MCF 10A (cell line): ENCODE data around the gene PRM1. TPM values are rescaled to one million over a fixed set of nuclear protein-coding genes. Genes with fewer than 3 reads are reported as not detected.
A peak's percentile ranks its signal among the peaks of the same experiment; 100 is the strongest.

Source experiments
- BruUV-seq: library from RNA; stranded (reverse); fragments of 400-500 nt; replicated peaks from 2 replicates; lab custom pipeline; 2021; lab: Mats Ljungman, UMichigan
- CTCF ChIA-PET: fragments of 300-600 bp; sonication (Branson Sonifier 250); formaldehyde crosslinking; extraction: SDS; loops from one replicate; lab custom pipeline; 2021; ENCODE audit warnings: antibody characterized with exemption, inconsistent platforms; lab: Yijun Ruan, JAX
- POLR2A ChIA-PET: fragments of 300-600, 350-650 bp; sonication (Branson Sonifier 250); formaldehyde crosslinking; extraction: SDS; loops from one replicate; lab custom pipeline; 2020; ENCODE audit warnings: antibody characterized with exemption, inconsistent platforms; lab: Yijun Ruan, JAX
- DNase-seq: peaks from one replicate; pipeline ENCODE4 v3.0.0-alpha.2; 2018; ENCODE audit not compliant: unreplicated experiment
- H3K27ac Mint-ChIP-seq: one replicate; pipeline ENCODE4 v1.8.0; 2022; ENCODE audit warnings: mild to moderate bottlenecking, low read depth, mixed read lengths; ENCODE audit not compliant: unreplicated experiment
- H3K27me3 Mint-ChIP-seq: one replicate; pipeline ENCODE4 v1.8.0; 2022; ENCODE audit warnings: mixed read lengths; ENCODE audit not compliant: insufficient read depth, unreplicated experiment
- H3K36me3 Mint-ChIP-seq: one replicate; pipeline ENCODE4 v1.8.0; 2022; ENCODE audit warnings: mild to moderate bottlenecking, moderate library complexity, mixed read lengths; ENCODE audit not compliant: insufficient read depth, unreplicated experiment
- H3K4me1 Mint-ChIP-seq: one replicate; pipeline ENCODE4 v1.8.0; 2022; ENCODE audit warnings: mixed read lengths; ENCODE audit not compliant: insufficient read depth, unreplicated experiment
- H3K4me3 Mint-ChIP-seq: one replicate; pipeline ENCODE4 v1.8.0; 2022; ENCODE audit warnings: mild to moderate bottlenecking, moderate library complexity, mixed read lengths; ENCODE audit not compliant: unreplicated experiment
- H3K9me3 Mint-ChIP-seq: one replicate; pipeline ENCODE4 v1.8.0; 2022; ENCODE audit warnings: mixed read lengths; ENCODE audit not compliant: unreplicated experiment
- intact Hi-C: fragments of 100-400 bp; cut with micrococcal nuclease; formaldehyde crosslinking; loops from 2 replicates; pipeline ENCODE4 v1.14.1; 2022
- total RNA-seq: library from RNA; stranded (reverse); gene quantifications from 2 replicates; pipeline ENCODE4 v1.2.3, GENCODE V29; 2022
- TF ChIP-seq, protein P1 (sequence below): fragments of 200-600 bp; IDR thresholded peaks from one replicate; pipeline ENCODE4 v1.8.0; 2022; ENCODE audit warnings: antibody characterized with exemption, mild to moderate bottlenecking; ENCODE audit not compliant: unreplicated experiment

PRM1 gene
- total RNA-seq, 1 experiment from 2014 or later = not detected

DNA sequence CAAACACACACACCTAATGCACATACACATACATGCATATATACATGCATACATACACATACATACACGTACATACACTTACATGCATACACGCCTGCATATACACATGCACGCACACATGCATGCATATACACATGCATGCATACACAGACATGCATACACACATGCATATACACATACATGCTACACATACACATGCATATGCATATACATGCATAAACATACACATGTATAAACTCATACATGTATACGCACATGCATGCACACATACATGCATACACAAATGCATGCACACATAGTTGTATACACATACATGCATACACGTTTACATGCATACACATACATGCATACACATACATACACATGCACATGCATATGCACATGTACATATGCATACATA, 40.5 kb upstream of the PRM1 start:
- H3K4me1 Mint-ChIP-seq = no peaks in the 10 kb centered on the region
- TF ChIP-seq, protein P1, sequence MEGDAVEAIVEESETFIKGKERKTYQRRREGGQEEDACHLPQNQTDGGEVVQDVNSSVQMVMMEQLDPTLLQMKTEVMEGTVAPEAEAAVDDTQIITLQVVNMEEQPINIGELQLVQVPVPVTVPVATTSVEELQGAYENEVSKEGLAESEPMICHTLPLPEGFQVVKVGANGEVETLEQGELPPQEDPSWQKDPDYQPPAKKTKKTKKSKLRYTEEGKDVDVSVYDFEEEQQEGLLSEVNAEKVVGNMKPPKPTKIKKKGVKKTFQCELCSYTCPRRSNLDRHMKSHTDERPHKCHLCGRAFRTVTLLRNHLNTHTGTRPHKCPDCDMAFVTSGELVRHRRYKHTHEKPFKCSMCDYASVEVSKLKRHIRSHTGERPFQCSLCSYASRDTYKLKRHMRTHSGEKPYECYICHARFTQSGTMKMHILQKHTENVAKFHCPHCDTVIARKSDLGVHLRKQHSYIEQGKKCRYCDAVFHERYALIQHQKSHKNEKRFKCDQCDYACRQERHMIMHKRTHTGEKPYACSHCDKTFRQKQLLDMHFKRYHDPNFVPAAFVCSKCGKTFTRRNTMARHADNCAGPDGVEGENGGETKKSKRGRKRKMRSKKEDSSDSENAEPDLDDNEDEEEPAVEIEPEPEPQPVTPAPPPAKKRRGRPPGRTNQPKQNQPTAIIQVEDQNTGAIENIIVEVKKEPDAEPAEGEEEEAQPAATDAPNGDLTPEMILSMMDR = no peak
- no peaks in the 10 kb centered on the region for H3K36me3 Mint-ChIP-seq
- POLR2A ChIA-PET = no interaction called here
- H3K9me3 Mint-ChIP-seq = no peaks in the 10 kb centered on the region
- H3K27me3 Mint-ChIP-seq = no peaks in the 10 kb centered on the region
- H3K4me3 Mint-ChIP-seq = no peak overlapping the region
- no TSS peak for BruUV-seq
- no peak for DNase-seq
- CTCF ChIA-PET = no interaction called here
- intact Hi-C loops = no loop called here
- no peak overlapping the region for H3K27ac Mint-ChIP-seq

DNA sequence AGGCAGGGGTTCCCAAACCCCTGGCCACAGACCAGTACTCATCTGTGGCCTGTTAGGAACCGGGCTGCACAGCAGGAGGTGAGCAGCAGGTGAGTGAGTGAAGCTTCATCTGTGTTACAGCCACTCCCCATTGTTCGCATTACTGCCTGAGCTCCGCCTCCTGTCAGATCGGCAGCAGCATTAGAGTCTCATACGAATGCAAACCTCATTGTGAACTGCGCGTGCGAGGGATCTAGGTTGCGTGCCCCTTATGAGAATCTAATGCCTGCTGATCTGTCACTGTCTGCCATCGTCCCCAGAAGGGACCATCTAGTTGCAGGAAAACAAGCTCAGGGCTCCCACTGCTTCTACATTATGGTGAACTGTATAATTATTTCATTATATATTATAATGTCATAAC, 39.0 kb upstream of the PRM1 start:
- intact Hi-C loops = no loop called here
- Mint-ChIP-seq H3K4me3 (no peak overlapping the region), H3K4me1 (no peaks in the 10 kb centered on the region), H3K27ac (no peak overlapping the region), H3K36me3 (no peaks in the 10 kb centered on the region), H3K9me3 (no peaks in the 10 kb centered on the region), H3K27me3 (no peaks in the 10 kb centered on the region)
- no peak for DNase-seq
- BruUV-seq = no TSS peak
- CTCF ChIA-PET = no interaction called here
- POLR2A ChIA-PET = no interaction called here
- TF ChIP-seq, protein P1 = no peak

GRCh38 chr16:11319529-11320146, 38.5 kb upstream of the PRM1 start:
- Mint-ChIP-seq H3K36me3 (no peaks in the 10 kb centered on the region), H3K27me3 (no peaks in the 10 kb centered on the region), H3K4me3 (no peak overlapping the region), H3K27ac (no peak overlapping the region), H3K9me3 (no peaks in the 10 kb centered on the region), H3K4me1 (no peaks in the 10 kb centered on the region)
- intact Hi-C loops = no loop called here
- DNase-seq = peak; percentile 52
- TF ChIP-seq, protein P1 = no peak
- ChIA-PET CTCF (interaction anchor here (0.5 to 1.2 kb wide), 2 partner anchors 9 to 37 kb away, joined by 3 to 4 read pairs; no protein-coding TSS in a partner anchor), POLR2A (no interaction called here)
- BruUV-seq = no TSS peak

DNA sequence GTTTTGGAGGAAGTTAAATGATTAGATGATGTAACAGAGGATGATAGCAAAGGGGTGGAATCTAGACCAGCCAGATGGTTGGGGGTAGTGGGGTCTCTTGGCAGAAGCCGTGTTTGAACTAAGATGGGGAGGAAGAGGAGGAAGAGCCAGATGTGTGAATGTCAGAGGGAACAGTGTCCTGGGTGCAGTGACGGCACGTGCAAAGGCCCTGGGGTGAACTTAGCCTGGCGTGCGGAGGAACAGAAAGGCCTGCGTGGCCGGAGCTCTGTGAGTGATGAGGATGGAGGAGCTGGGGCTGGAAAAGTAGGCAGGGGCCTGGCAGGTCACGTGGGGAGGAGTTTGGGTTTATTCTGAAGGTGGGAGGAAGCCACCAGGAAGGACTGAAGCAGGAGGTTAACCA, 37.7 kb upstream of the PRM1 start:
- intact Hi-C loops = no loop called here
- CTCF ChIA-PET = interaction anchor here (0.5 to 1.2 kb wide), 2 partner anchors 8 to 37 kb away, joined by 3 to 4 read pairs; no protein-coding TSS in a partner anchor
- TF ChIP-seq, protein P1 = no peak
- DNase-seq = no peak
- H3K4me1 Mint-ChIP-seq = no peaks in the 10 kb centered on the region
- no peak overlapping the region for H3K4me3 Mint-ChIP-seq
- no peak overlapping the region for H3K27ac Mint-ChIP-seq
- no peaks in the 10 kb centered on the region for H3K27me3 Mint-ChIP-seq
- H3K36me3 Mint-ChIP-seq = no peaks in the 10 kb centered on the region
- no TSS peak for BruUV-seq
- POLR2A ChIA-PET = interaction anchor here (0.6 to 1.2 kb wide), 3 partner anchors 11 to 375 kb away, joined by 3 to 4 read pairs (median 4); partner anchors contain the start of gene CLEC16A
- no peaks in the 10 kb centered on the region for H3K9me3 Mint-ChIP-seq
